ENCODE data around the gene SEC14L3. TPM values are rescaled to one million over a fixed set of nuclear protein-coding genes. Genes with fewer than 3 reads are reported as not detected.
A peak's percentile ranks its signal among the peaks of the same experiment; 100 is the strongest.

Gene SEC14L3
- total and polyA plus RNA-seq, 2 of the 13 experiments (the other 11 are each of a cell fraction or from before 2014, with no cell fraction given), result not detected

DNA sequence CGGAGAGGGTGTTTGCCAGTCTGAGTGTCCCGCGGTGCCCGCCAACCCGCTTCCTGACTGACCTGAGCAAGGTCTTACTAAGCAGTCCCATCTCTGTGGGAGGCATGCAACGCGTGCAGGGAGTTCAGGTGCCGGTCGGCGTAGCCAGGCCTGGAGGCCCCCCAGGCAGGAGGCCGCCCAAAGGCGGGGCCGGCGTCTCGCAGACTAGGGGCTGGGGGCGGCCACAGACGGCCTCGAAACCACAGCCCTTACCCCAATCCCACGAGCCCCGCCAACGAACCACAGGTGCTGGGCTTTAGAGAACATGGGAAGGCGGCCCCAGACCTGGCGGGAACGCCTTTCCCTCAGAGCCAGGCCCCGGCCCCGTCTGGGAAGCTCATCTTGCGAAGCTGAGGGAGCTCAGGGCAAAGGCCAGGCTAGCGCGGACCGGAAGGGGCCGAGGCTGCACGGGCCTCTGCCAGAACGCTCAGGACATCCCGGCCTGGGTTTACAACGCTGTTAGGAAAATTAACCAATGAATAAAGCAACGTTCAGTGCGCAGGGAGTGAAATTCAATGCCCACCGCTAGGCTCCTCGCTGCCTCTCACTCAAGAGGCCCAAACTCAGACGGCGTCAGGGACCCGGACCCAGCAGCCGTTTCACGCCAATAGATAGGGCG, 48.4 kb downstream of the SEC14L3 start (continued):
- TF ChIP-seq SCMH1 (CRISPR knock-in tag; IDR thresholded peaks at IDR 0.05; ENCODE audit: borderline replicate concordance) (no peak), ZNF557 (CRISPR knock-in tag; IDR thresholded peaks at IDR 0.05) (no peak), ZNF343 (CRISPR knock-in tag; IDR thresholded peaks at IDR 0.05) (0 out of 2 replicates have a peak, but pooled peaks have one; percentile 67), ZNF510 (CRISPR knock-in tag; IDR thresholded peaks at IDR 0.05; ENCODE audit: low read depth) (no peak), DRAP1 (CRISPR knock-in tag; IDR thresholded peaks at IDR 0.05) (no peak), PAX8 (CRISPR knock-in tag; IDR thresholded peaks at IDR 0.05; ENCODE audit: borderline replicate concordance) (peak; percentile 98), HNF1B (CRISPR knock-in tag; IDR thresholded peaks at IDR 0.05) (no peak), ZFP91 (CRISPR knock-in tag; IDR thresholded peaks at IDR 0.05; ENCODE audit: borderline replicate concordance) (peak; percentile 88), GTF2F1 (IDR thresholded peaks at IDR 0.05; ENCODE audit: low read length) (no peak), ZNF34 (CRISPR knock-in tag; IDR thresholded peaks at IDR 0.05; ENCODE audit: borderline replicate concordance) (peak; percentile 83; the same call in 1 of the 2 replicates), SNAPC5 (CRISPR knock-in tag; IDR thresholded peaks at IDR 0.05; ENCODE audit: borderline replicate concordance) (0 out of 2 replicates have a peak, but pooled peaks have one; percentile 17), REL (CRISPR knock-in tag; conservative IDR thresholded peaks at IDR 0.05) (no peak), ZNF441 (CRISPR knock-in tag; IDR thresholded peaks at IDR 0.05; ENCODE audit: borderline replicate concordance) (peak; percentile 71; the same call in 1 of the 2 replicates), KDM4B (CRISPR knock-in tag; IDR thresholded peaks at IDR 0.05) (peak; percentile 50; the same call in 1 of the 2 replicates), RFX3 (CRISPR knock-in tag; IDR thresholded peaks at IDR 0.05) (no peak), REPIN1 (CRISPR knock-in tag; IDR thresholded peaks at IDR 0.05; ENCODE audit: borderline replicate concordance, low read depth) (peak; percentile 20; the same call in 1 of the 2 replicates), ZBTB8A (CRISPR knock-in tag; IDR thresholded peaks at IDR 0.05; ENCODE audit: borderline replicate concordance, low read depth) (0 out of 2 replicates have a peak, but pooled peaks have one; percentile 85), ZKSCAN5 (CRISPR knock-in tag; IDR thresholded peaks at IDR 0.05) (0 out of 2 replicates have a peak, but pooled peaks have one; percentile 46), ZNF382 (CRISPR knock-in tag; IDR thresholded peaks at IDR 0.05; ENCODE audit: borderline replicate concordance) (no peak), ZNF766 (CRISPR knock-in tag; IDR thresholded peaks at IDR 0.05; ENCODE audit: borderline replicate concordance) (0 out of 2 replicates have a peak, but pooled peaks have one; percentile 25), LBX2 (CRISPR knock-in tag; IDR thresholded peaks at IDR 0.05; ENCODE audit: borderline replicate concordance) (no peak), ZFAT (CRISPR knock-in tag; conservative IDR thresholded peaks at IDR 0.05) (peak; percentile 71), ZNF891 (CRISPR knock-in tag; IDR thresholded peaks at IDR 0.05) (peak; percentile 87), ZC3H4 (CRISPR knock-in tag; IDR thresholded peaks at IDR 0.05; ENCODE audit: borderline replicate concordance) (peak; percentile 58; the same call in 1 of the 2 replicates), MTF1 (CRISPR knock-in tag; IDR thresholded peaks at IDR 0.05) (peak; percentile 82; the same call in 1 of the 2 replicates)
- TF ChIP-seq, protein P1, sequence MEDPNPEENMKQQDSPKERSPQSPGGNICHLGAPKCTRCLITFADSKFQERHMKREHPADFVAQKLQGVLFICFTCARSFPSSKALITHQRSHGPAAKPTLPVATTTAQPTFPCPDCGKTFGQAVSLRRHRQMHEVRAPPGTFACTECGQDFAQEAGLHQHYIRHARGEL (CRISPR knock-in tag; IDR thresholded peaks at IDR 0.05), result 0 out of 2 replicates have a peak, but pooled peaks have one; percentile 46

Data from HepG2 (cell line).